Large intestine (tissue), 3 donors: ENCODE measurements around the gene ADGRL2. TPM values are rescaled to one million over a fixed set of nuclear protein-coding genes. Genes with fewer than 3 reads are reported as not detected.

Experiments used
- DNase-seq, 2 donors: peaks; one replicate each; pipeline versions ENCODE4 v3.0.0 to v3.0.0-alpha.2; 2013
- H3K27ac ChIP-seq: one replicate; pipeline ENCODE4 v1.5.1; 2013; ENCODE audit warnings: low read length
- H3K27me3 ChIP-seq: 2 replicates; pipeline ENCODE4 v1.6.1; 2013; ENCODE audit warnings: low read length; ENCODE audit not compliant: control insufficient read depth, insufficient read depth
- H3K36me3 ChIP-seq: 2 replicates; pipeline ENCODE4 v1.6.1; 2013; ENCODE audit warnings: low read length; ENCODE audit not compliant: control insufficient read depth, insufficient read depth
- H3K4me1 ChIP-seq: one replicate; pipeline ENCODE4 v1.6.1; 2013; ENCODE audit warnings: low read length; ENCODE audit not compliant: control insufficient read depth, insufficient read depth
- H3K4me3 ChIP-seq: one replicate; pipeline ENCODE4 v1.5.1; 2013; ENCODE audit warnings: low read length
- H3K9me3 ChIP-seq: one replicate; pipeline ENCODE4 v1.6.1; 2013; ENCODE audit warnings: mild to moderate bottlenecking, low read depth, low read length, moderate library complexity; ENCODE audit not compliant: control insufficient read depth
- WGBS: methylation state at CpG from one replicate; pipeline ENCODE4 v1.1.5; 2013; ENCODE audit warnings: low lambda C conversion rate; ENCODE audit not compliant: insufficient coverage; 5-methylcytosine and 5-hydroxymethylcytosine counted together
- polyA plus RNA-seq: library from polyadenylated mRNA; unstranded; fragments of 120-200 nt; gene quantifications from one replicate; pipeline ENCODE4 v1.2.1, GENCODE V29; 2013

The ADGRL2 gene
- polyA plus RNA-seq, 1 donor: 60.9 TPM

DNA sequence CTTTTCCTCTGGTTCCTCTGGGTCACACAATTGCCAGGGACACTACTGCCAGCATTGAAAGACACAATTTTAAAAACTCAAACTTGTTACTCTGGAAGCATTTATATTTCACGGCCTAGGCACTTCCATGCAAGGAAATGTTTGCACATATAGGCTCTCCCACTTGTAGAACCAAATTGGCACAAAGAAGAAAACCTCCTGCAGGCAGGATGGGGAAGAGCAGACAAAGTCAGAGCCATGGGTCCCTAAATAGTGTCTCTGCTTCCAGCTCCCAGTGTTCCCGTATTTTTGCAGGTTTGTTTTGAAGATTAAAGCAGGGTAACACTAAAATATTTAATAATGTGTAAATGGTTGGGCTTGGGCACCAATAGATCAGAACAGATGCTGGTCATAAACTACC, 19.0 kb upstream of the ADGRL2 start:
- DNase-seq: no peak
- Histone ChIP-seq H3K27ac (no peak overlapping the region), H3K4me3 (no peak overlapping the region), H3K36me3 (no peaks in the 10 kb centered on the region), H3K9me3 (no peaks in the 10 kb centered on the region), H3K27me3 (no peaks in the 10 kb centered on the region), H3K4me1 (no peaks in the 10 kb centered on the region)
- no CpG with 5 or more reads among the region's 2 CpGs for WGBS

DNA sequence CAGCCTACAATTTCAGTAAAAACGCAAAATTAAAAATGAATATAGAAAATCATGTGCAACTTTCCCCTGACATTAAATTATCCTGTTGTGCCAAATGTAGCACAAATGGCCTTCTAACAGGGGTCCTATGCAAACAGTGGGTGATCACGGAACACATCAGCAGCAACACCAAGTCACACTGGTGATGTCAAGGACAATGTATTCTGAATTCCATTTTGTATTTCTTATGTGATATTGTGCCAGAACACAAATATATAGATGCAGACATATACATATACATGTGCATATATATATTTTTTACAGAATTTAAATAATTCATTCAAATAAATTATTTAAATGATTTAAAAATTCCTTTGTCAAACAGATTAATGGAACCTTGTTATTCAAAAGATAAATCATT, 8.6 kb upstream of the ADGRL2 start:
- Histone ChIP-seq H3K9me3 (no peaks in the 10 kb centered on the region), H3K27ac (no peak overlapping the region), H3K4me1 (no peaks in the 10 kb centered on the region), H3K27me3 (no peaks in the 10 kb centered on the region), H3K36me3 (no peaks in the 10 kb centered on the region), H3K4me3 (no peak overlapping the region)
- WGBS: no CpG with 5 or more reads among the region's 2 CpGs
- no peak for DNase-seq

DNA sequence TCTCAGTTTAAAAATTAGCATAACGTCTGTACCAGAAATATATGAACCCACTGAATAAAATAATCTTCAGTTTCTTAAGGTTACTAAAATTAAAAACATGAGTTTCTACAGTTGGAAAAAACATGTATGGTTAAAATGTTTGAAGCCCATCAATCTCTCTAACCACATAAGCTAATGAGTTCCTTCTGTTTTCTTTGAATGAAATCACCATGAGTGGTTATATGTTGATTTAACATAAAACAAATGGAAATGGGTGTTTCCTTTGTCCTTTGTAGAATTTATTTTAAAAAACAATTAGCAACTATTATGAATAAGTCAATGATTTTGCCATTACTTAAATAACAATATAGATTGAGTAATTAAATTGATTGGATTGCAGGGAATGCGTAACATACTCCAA, 3.0 kb upstream of the ADGRL2 start:
- WGBS: no CpG with 5 or more reads among the region's 2 CpGs

DNA sequence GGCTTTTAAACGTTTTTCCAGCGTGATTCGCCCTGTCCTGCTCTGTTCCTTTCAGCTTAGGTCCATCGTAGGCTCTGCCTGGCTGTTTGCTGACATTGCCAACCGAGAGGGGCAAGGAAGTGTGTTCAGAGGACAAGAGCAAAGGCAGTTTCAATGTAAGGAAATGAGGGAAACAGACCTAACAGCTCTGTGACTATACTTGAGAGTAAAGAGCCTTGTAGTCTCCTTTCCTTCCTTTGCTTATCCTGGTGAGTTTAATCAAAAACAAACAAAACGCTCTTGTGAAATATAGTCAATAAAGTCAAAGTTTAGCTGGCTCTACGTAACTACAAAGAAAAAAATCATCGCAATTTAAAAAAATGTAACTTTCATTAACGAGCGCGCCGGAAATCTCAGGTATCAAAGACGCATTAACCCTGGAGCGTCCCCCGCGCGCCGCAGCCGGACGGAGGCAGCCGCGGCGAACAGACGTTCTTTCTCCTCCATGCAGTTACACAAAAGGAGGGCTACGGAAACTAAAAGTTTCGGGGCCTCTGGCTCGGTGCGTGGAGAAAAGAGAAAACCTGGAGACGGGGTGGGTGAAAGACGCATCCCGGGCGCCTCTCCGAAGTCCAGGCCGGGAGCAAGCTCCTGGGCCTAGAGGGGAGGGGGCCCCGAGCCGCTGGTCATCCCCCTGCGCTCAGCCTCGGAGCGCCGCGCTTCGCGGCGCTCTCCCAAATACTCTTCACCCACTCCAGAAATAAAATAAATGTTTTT, 617 bp upstream of the ADGRL2 start:
- H3K4me3 ChIP-seq: peak overlapping the region; percentile 97
- peak overlapping the region; percentile 95 for H3K27ac ChIP-seq
- peak; percentile 58 to 90 for DNase-seq
- H3K4me1 ChIP-seq: peaks cover 4% of the 10 kb centered on the region
- peaks cover 3% of the 10 kb centered on the region for H3K9me3 ChIP-seq
- H3K27me3 ChIP-seq: no peaks in the 10 kb centered on the region
- no peaks in the 10 kb centered on the region for H3K36me3 ChIP-seq
- WGBS: 0% methylated on average over 3 of the region's 44 CpGs

More for the DNA sequence above, 3.0 kb upstream of the ADGRL2 start:
- peaks cover 3% of the 10 kb centered on the region for H3K9me3 ChIP-seq
- H3K27ac ChIP-seq: no peak overlapping the region
- H3K36me3 ChIP-seq: no peaks in the 10 kb centered on the region
- H3K4me3 ChIP-seq: no peak overlapping the region
- peaks cover 4% of the 10 kb centered on the region for H3K4me1 ChIP-seq
- no peak for DNase-seq
- no peaks in the 10 kb centered on the region for H3K27me3 ChIP-seq

DNA sequence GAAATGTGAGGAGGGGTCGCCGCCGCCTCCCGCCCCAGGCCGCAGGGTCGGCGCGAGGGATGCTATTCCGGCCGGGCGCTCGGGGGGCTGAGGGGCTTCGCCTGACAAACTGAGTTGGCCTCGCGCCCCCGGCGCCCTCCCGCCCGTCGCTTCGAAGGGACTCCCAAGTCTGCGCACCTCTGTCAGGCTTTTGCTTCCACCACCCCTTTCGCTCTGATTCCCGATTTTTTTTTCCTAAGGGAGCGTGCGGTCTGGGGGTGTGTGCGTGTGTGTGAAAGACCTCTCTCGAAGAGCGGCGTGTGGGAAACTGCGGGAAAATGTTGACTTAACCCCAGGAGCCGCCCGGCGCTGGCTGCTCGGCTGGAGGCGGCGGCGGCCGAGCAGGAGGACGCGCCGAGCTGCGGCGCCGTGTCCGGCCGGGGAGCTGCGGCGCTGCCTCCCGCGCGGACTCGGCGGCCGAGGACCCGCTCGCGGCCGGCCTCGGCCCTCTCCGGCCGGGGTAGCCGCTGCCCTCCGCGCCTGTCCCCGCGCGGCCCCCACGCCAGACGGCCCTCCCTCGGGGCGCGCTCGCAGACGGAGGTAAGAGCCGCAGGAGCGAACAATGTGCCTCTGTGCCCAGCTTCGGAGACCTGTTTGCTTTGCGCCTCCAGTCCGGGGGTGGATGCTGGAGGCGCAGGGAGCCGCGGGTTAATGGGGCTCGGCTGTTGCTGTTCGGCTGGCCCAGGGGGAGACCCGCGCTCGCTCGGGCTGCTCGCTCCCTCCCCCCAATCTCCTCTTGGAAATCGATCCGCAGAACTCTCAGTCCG, 1.1 kb downstream of the ADGRL2 start:
- peaks cover 10% of the 10 kb centered on the region for H3K4me1 ChIP-seq
- H3K9me3 ChIP-seq: peaks cover 3% of the 10 kb centered on the region
- no peaks in the 10 kb centered on the region for H3K27me3 ChIP-seq
- H3K4me3 ChIP-seq: peak overlapping the region; percentile 97
- no peaks in the 10 kb centered on the region for H3K36me3 ChIP-seq
- no CpG with 5 or more reads among the region's 93 CpGs for WGBS
- DNase-seq: peak; percentile 20 to 73
- H3K27ac ChIP-seq: peak overlapping the region; percentile 95

DNA sequence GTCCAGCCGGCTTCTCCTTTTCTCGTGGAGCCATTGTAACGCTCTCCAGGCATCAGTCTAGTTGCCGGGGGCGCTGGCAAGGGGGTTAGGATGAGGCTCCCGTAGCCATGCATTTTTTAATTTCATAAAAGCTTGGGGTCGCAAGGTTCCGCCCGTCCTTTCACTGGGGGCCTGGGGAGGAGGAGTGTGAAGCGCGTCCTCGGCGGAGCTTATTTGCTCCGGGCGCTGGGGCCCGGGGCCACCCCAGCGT, 1.6 kb downstream of the ADGRL2 start:
- Histone ChIP-seq H3K36me3 (no peaks in the 10 kb centered on the region), H3K9me3 (peaks cover 3% of the 10 kb centered on the region), H3K4me1 (peaks cover 10% of the 10 kb centered on the region), H3K27ac (peak overlapping the region; percentile 55), H3K4me3 (peak overlapping the region; percentile 97), H3K27me3 (no peaks in the 10 kb centered on the region)
- no CpG with 5 or more reads among the region's 17 CpGs for whole genome bisulfite sequencing
- no peak for DNase-seq

DNA sequence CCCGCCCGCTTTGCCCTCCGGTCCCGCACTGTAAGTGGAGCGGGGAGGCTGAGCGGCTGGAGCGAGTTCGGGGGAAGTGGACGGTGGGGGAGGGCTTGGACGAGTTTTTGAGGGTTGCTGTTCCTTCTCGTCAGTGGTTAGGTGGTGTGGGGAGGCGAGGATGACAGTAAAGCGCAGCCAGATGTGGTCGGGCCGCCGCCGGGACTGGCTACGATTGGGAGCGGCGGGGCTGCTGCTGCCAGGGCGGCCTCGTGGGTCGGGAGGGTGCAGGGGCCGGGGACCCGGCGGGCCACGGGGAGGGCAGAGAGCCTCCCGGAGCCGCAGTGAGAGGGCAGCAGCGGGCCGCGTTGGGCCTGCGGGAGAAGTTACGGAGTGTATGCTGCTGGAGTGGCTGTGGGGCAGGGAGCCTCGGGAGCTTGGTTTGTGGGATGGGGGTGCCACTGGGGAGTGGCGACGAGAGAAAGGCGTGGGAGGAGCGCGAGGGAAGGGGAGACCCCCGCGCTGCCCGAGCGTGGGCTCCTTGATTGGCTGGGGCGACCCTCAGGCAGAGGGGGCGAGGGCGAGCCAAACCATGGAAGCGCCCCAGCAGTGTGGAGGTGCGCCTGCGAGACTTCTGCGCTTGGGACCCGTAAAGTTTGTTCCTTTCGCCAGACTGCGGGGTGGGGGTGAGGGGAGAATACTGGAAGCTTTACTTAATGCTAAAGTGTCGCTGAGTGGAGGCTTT, 2.1 kb downstream of the ADGRL2 start:
- Histone ChIP-seq H3K36me3 (no peaks in the 10 kb centered on the region), H3K27ac (peak overlapping the region; percentile 55), H3K27me3 (no peaks in the 10 kb centered on the region), H3K9me3 (peaks cover 3% of the 10 kb centered on the region), H3K4me1 (peaks cover 10% of the 10 kb centered on the region), H3K4me3 (peak overlapping the region; percentile 97)
- no CpG with 5 or more reads among the region's 55 CpGs for WGBS
- peak; percentile 57 to 78 for DNase-seq

DNA sequence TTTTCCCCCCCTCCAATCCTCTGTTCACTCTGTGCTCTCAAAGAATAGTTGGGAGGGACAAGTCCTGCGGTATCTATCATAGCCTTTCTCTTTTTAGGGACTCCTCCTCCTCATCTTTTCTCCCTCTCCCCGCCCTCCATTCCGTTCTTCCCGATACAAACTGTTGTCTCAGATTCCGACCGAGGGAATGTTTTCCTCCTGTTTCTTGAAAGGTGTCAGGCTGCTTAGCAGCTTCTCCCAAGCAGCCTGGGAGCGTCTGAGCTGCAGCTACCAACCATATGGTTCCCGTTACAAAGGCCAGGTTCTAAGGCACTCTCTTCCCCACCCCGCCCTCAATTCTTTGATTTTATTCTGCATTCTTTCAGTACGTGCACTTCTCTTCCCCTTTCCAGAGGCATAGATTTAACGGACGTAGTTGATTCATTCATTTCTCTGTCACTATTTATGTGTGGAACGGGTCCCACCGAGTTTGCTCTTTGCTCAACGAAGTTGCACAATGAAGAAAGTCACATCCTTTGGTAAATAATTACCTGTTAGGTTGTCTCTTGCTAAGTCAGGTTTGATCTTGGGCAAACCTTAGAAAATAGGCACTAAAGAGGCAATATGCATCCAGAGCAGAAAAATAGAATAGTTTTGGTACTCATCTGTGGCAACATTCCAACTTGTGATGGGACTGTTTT, 2.8 kb downstream of the ADGRL2 start:
- H3K9me3 ChIP-seq: peaks cover 3% of the 10 kb centered on the region
- no peaks in the 10 kb centered on the region for H3K36me3 ChIP-seq
- peak; percentile 61 to 84 for DNase-seq
- peak overlapping the region; percentile 97 for H3K4me3 ChIP-seq
- H3K27ac ChIP-seq: peak overlapping the region; percentile 55
- H3K4me1 ChIP-seq: peaks cover 12% of the 10 kb centered on the region
- no CpG with 5 or more reads among the region's 15 CpGs for WGBS
- H3K27me3 ChIP-seq: no peaks in the 10 kb centered on the region

DNA sequence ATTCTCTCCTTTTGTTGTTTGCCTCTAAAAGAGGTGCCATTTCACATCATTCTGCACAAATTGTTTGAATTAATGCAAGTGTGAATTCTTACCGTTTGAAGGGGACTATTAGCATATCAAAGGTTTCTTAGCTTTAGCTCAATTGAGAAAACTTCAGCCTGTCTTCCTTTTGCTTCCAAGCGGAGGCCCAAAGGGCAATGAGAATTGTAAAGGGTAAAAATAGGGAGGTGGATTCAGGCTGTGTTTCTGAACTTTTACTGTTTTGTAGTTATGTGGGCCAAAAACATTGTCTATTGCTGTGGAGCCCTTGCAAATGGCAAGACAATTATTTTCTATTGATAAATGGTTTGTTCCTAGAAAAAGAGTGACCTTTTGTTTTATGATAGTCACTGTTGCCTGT, 3.6 kb downstream of the ADGRL2 start:
- WGBS: no CpG with 5 or more reads among the region's 2 CpGs
- Histone ChIP-seq H3K4me3 (peak overlapping the region; percentile 97), H3K27ac (peak overlapping the region; percentile 55), H3K27me3 (no peaks in the 10 kb centered on the region), H3K36me3 (no peaks in the 10 kb centered on the region), H3K9me3 (peaks cover 3% of the 10 kb centered on the region), H3K4me1 (peaks cover 16% of the 10 kb centered on the region)
- DNase-seq: peak in 1 of 2 donors; percentile 46
